Psoas muscle (tissue), 8 donors: Measurements from ENCODE around the gene SSH3. TPM values are rescaled to one million over a fixed set of nuclear protein-coding genes. Genes with fewer than 3 reads are reported as not detected.

Source experiments
- ATAC-seq, 4 donors: fragments of 200-7000 bp; cut with Tn5 transposase; one replicate each; pipeline ENCODE4 v1.9.1; 2020; ENCODE audit warnings: moderate library complexity in 3 of 4, mild to moderate bottlenecking in 2 of 4
- DNase-seq, 2 donors: peaks; one replicate each; pipeline ENCODE4 v3.0.0-alpha.2; 2020
- H3K27ac ChIP-seq: fragments of 200-600 bp; one replicate; pipeline ENCODE4 v1.8.0; 2022
- H3K27me3 ChIP-seq, 3 donors: fragments of 200-600 bp in 1 of 3; one replicate each; pipeline versions ENCODE4 v1.6.1 to v1.8.0; 2013 to 2022; ENCODE audit warnings: low read length in 2 of 3, mild to moderate bottlenecking in 2 of 3, moderate library complexity in 1 of 3; ENCODE audit not compliant: insufficient read depth in 3 of 3
- H3K36me3 ChIP-seq, 2 donors: fragments of 200-600 bp in 1 of 2; one replicate each; pipeline versions ENCODE4 v1.6.1 to v1.8.0; 2013 to 2022; ENCODE audit warnings: low read depth in 1 of 2, mild to moderate bottlenecking in 1 of 2, moderate library complexity in 1 of 2; ENCODE audit not compliant: insufficient read depth in 1 of 2
- H3K4me1 ChIP-seq: fragments of 200-600 bp; one replicate; pipeline ENCODE4 v1.8.0; 2022
- H3K4me3 ChIP-seq: fragments of 200-600 bp; one replicate; pipeline ENCODE4 v1.8.0; 2022; ENCODE audit warnings: mild to moderate bottlenecking
- H3K9me3 ChIP-seq: fragments of 200-600 bp; one replicate; pipeline ENCODE4 v1.8.0; 2022
- CTCF ChIP-seq: fragments of 200-600 bp; IDR thresholded peaks from one replicate; pipeline ENCODE4 v1.8.0; 2022; ENCODE audit warnings: antibody characterized with exemption
- WGBS, 3 donors: extraction: QIAGEN DNeasy Blood & Tissue Kit; methylation state at CpG; one replicate each; pipeline versions ENCODE4 v1.1.6 to v1.1.7; 2013; 5-methylcytosine and 5-hydroxymethylcytosine counted together
- intact Hi-C, 2 donors: fragments of 100-400 bp; cut with DNase I; formaldehyde crosslinking; loops; one replicate each; pipeline versions ENCODE4 v1.11.0 to v1.14.2; 2022
- polyA plus RNA-seq, 3 donors: library from polyadenylated mRNA; stranded (reverse); fragments of 200-250 nt; gene quantifications; one replicate each; pipeline ENCODE4 v1.2.3, GENCODE V29; 2013
- total RNA-seq, 4 donors: library from RNA; stranded (reverse); fragmentation: NEBNext Ultra II Directional in 2 of 4; extraction: Animal tissue kit (Norgen Biotek cat#: 25700) in 2 of 4; gene quantifications; one replicate each; pipeline versions ENCODE4 v1.2.1 to v1.2.4, GENCODE V29; 2021 to 2023
- donor health status: healthy with polysubstance abuse.
- donor health status: DM: no; HTN: no; CAD: no; lungs with moderate emphysema.
- donor health status: Bipolar disorder and iron deficiency.
- donor health status: healthy.
- donor health status: DM: yes; HTN: yes; CAD: no.
- donor health status: DM: no; HTN: no; CAD: no.
- donor health status: DM: no; HTN: no; CAD: no.
- donor health status: DM: yes; HTN: yes; CAD: no.

SSH3 gene
- total and polyA plus RNA-seq, 7 donors, result 3.0 to 10.1 (median 5.0) TPM

- H3K4me1 ChIP-seq, result peaks cover 50% of the 10 kb centered on the region
- 80 to 83% (median 81%) methylated on average over 4 of the region's 4 CpGs for WGBS, 3 donors
- no peaks in the 10 kb centered on the region for H3K27me3 ChIP-seq
- ATAC-seq, result no peak
- DNase-seq, result no peak
- H3K4me3 ChIP-seq, result no peak overlapping the region
- intact Hi-C loops, result loop anchor here (2.0 kb wide), 2 partner anchors 27 to 151 kb away; no protein-coding TSS in a partner anchor
- no peak for TF ChIP-seq CTCF
- H3K36me3 ChIP-seq, result no peaks in the 10 kb centered on the region
- no peaks in the 10 kb centered on the region for H3K9me3 ChIP-seq
- H3K27ac ChIP-seq, result peak overlapping the region; percentile 99
These were observed 52.6 kb downstream of the SSH3 start for GRCh38 chr11:67355794-67356386.

GRCh38 chr11:67356387-67356863 is 53.1 kb downstream of the SSH3 start:
- H3K4me3 ChIP-seq, result no peak overlapping the region
- no peak for TF ChIP-seq CTCF
- H3K27me3 ChIP-seq, result no peaks in the 10 kb centered on the region
- intact Hi-C loops, result loop anchor here (2.0 kb wide), 2 partner anchors 26 to 150 kb away; no protein-coding TSS in a partner anchor
- peaks cover 46% of the 10 kb centered on the region for H3K4me1 ChIP-seq
- no peaks in the 10 kb centered on the region for H3K9me3 ChIP-seq
- no peaks in the 10 kb centered on the region for H3K36me3 ChIP-seq
- 56 to 62% (median 58%) methylated on average over 4 of the region's 4 CpGs for WGBS, 3 donors
- H3K27ac ChIP-seq, result peak overlapping the region; percentile 99
- DNase-seq (peak in 1 of 2 donors; percentile 52), ATAC-seq (no peak)

GRCh38 chr11:67356864-67357561 is 53.7 kb downstream of the SSH3 start:
- 23 to 29% (median 24%) methylated on average over 3 of the region's 3 CpGs for WGBS, 3 donors
- peak overlapping the region; percentile 99 for H3K27ac ChIP-seq
- peak; percentile 20 to 37 (median 30) for ATAC-seq
- H3K4me1 ChIP-seq, result peaks cover 40% of the 10 kb centered on the region
- H3K27me3 ChIP-seq, result no peaks in the 10 kb centered on the region
- no peaks in the 10 kb centered on the region for H3K9me3 ChIP-seq
- no peak overlapping the region for H3K4me3 ChIP-seq
- DNase-seq, result peak in 1 of 2 donors; percentile 79
- TF ChIP-seq CTCF, result peak; percentile 89
- intact Hi-C loops, result loop anchor here (1.0 to 2.0 kb wide), 3 partner anchors 25 to 150 kb away; no protein-coding TSS in a partner anchor
- no peaks in the 10 kb centered on the region for H3K36me3 ChIP-seq

GRCh38 chr11:67357831-67358670 is 54.7 kb downstream of the SSH3 start:
- H3K27me3 ChIP-seq, result no peaks in the 10 kb centered on the region
- H3K4me3 ChIP-seq, result no peak overlapping the region
- 78 to 82% (median 80%) methylated on average over 12 of the region's 12 CpGs for WGBS, 3 donors
- ATAC-seq (no peak), DNase-seq (no peak)
- H3K27ac ChIP-seq, result no peak overlapping the region
- peaks cover 36% of the 10 kb centered on the region for H3K4me1 ChIP-seq
- intact Hi-C loops, result loop anchor here (1.0 to 2.0 kb wide), 3 partner anchors 24 to 149 kb away; no protein-coding TSS in a partner anchor
- H3K36me3 ChIP-seq, result no peaks in the 10 kb centered on the region
- no peak for TF ChIP-seq CTCF
- no peaks in the 10 kb centered on the region for H3K9me3 ChIP-seq

Other genes starting within 250 kb of the SSH3 start
- 10 to 100 TPM in 3 of 4 donors, 1 to 10 TPM in 1; 9.7 to 41.7 (median 27.5) TPM for gene RHOD, start 246.7 kb upstream of the SSH3 start, total RNA-seq
- gene RHOD, start 246.7 kb upstream of the SSH3 start, polyA plus RNA-seq, result 10 to 100 TPM; 14.2 to 56.5 (median 20.9) TPM
- gene KDM2A, start 184.3 kb upstream of the SSH3 start, total RNA-seq, result 10 to 100 TPM; 51.1 to 61.4 (median 54.5) TPM
- gene KDM2A, start 184.3 kb upstream of the SSH3 start, polyA plus RNA-seq, result 10 to 100 TPM; 26.6 to 67.9 (median 28.0) TPM
- 10 to 100 TPM; 41.7 to 46.8 (median 46.1) TPM for gene GRK2, start 37.1 kb upstream of the SSH3 start, total RNA-seq
- 10 to 100 TPM; 37.3 to 56.8 (median 46.2) TPM for gene GRK2, start 37.1 kb upstream of the SSH3 start, polyA plus RNA-seq
- gene ANKRD13D, start 14.2 kb upstream of the SSH3 start, total RNA-seq, result 1 to 10 TPM; 4.1 to 8.6 (median 7.8) TPM
- gene ANKRD13D, start 14.2 kb upstream of the SSH3 start, polyA plus RNA-seq, result 1 to 10 TPM; 4.6 to 7.0 (median 5.9) TPM
- gene POLD4, start 50.0 kb downstream of the SSH3 start, total RNA-seq, result 10 to 100 TPM; 31.8 to 89.8 (median 56.1) TPM
- gene POLD4, start 50.0 kb downstream of the SSH3 start, polyA plus RNA-seq, result 10 to 100 TPM; 72.6 to 74.9 (median 73.3) TPM
- gene CLCF1, start 70.1 kb downstream of the SSH3 start, total RNA-seq, result 1 to 10 TPM in 1 of 4 donors, under 1 TPM in 3; 0.44 to 1.5 (median 0.82) TPM
- gene CLCF1, start 70.1 kb downstream of the SSH3 start, polyA plus RNA-seq, result 1 to 10 TPM in 1 of 3 donors, under 1 TPM in 2; 0.47 to 6.5 (median 0.62) TPM
- gene RAD9A, start 88.5 kb downstream of the SSH3 start, total RNA-seq, result 1 to 10 TPM; 1.8 to 6.7 (median 5.8) TPM
- gene RAD9A, start 88.5 kb downstream of the SSH3 start, polyA plus RNA-seq, result 10 to 100 TPM in 2 of 3 donors, 1 to 10 TPM in 1; 7.1 to 12.3 (median 10.1) TPM
- gene PPP1CA, start 98.3 kb downstream of the SSH3 start, total RNA-seq, result 100 to 1,000 TPM in 1 of 4 donors, 10 to 100 TPM in 3; 72.6 to 113 (median 86.6) TPM
- 100 to 1,000 TPM; 108 to 191 (median 147) TPM for gene PPP1CA, start 98.3 kb downstream of the SSH3 start, polyA plus RNA-seq
- 1 to 10 TPM in 3 of 4 donors, under 1 TPM in 1; 0.65 to 1.6 (median 1.2) TPM for gene TBC1D10C, start 100.6 kb downstream of the SSH3 start, total RNA-seq
- gene TBC1D10C, start 100.6 kb downstream of the SSH3 start, polyA plus RNA-seq, result under 1 TPM; 0.25 to 0.52 (median 0.34) TPM
- 10 to 100 TPM in 2 of 4 donors, 1 to 10 TPM in 2; 7.0 to 27.5 (median 10.0) TPM for gene CARNS1, start 112.1 kb downstream of the SSH3 start, total RNA-seq
- 1 to 10 TPM; 2.1 to 5.9 (median 4.2) TPM for gene CARNS1, start 112.1 kb downstream of the SSH3 start, polyA plus RNA-seq
- 10 to 100 TPM; 23.1 to 34.3 (median 26.8) TPM for gene RPS6KB2, start 125.0 kb downstream of the SSH3 start, total RNA-seq
- 10 to 100 TPM; 25.6 to 64.6 (median 33.1) TPM for gene RPS6KB2, start 125.0 kb downstream of the SSH3 start, polyA plus RNA-seq
- gene PTPRCAP, start 134.2 kb downstream of the SSH3 start, total RNA-seq, result 1 to 10 TPM in 3 of 4 donors, under 1 TPM in 1; 0.89 to 1.4 (median 1.0) TPM
- gene PTPRCAP, start 134.2 kb downstream of the SSH3 start, polyA plus RNA-seq, result 1 to 10 TPM in 1 of 3 donors, under 1 TPM in 2; 0.25 to 1.3 (median 0.65) TPM
- 10 to 100 TPM in 3 of 4 donors, 1 to 10 TPM in 1; 8.7 to 13.1 (median 11.5) TPM for gene CORO1B, start 139.9 kb downstream of the SSH3 start, total RNA-seq
- 10 to 100 TPM; 10.6 to 18.1 (median 16.7) TPM for gene CORO1B, start 139.9 kb downstream of the SSH3 start, polyA plus RNA-seq
- under 1 TPM in 1 of 4 donors, not detected in 3; 0.19 TPM for gene GPR152, start 149.2 kb downstream of the SSH3 start, total RNA-seq
- not detected for gene GPR152, start 149.2 kb downstream of the SSH3 start, polyA plus RNA-seq
- 1 to 10 TPM in 3 of 4 donors, under 1 TPM in 1; 0.93 to 1.9 (median 1.5) TPM for gene CABP4, start 151.8 kb downstream of the SSH3 start, total RNA-seq
- under 1 TPM; 0.35 to 0.89 (median 0.61) TPM for gene CABP4, start 151.8 kb downstream of the SSH3 start, polyA plus RNA-seq
- gene TMEM134, start 165.7 kb downstream of the SSH3 start, total RNA-seq, result 10 to 100 TPM; 57.1 to 83.2 (median 66.2) TPM
- gene TMEM134, start 165.7 kb downstream of the SSH3 start, polyA plus RNA-seq, result 100 to 1,000 TPM in 1 of 3 donors, 10 to 100 TPM in 2; 81.7 to 121 (median 87.8) TPM
- gene AIP, start 179.5 kb downstream of the SSH3 start, total RNA-seq, result 10 to 100 TPM; 25.3 to 42.7 (median 29.9) TPM
- gene AIP, start 179.5 kb downstream of the SSH3 start, polyA plus RNA-seq, result 10 to 100 TPM; 57.4 to 71.5 (median 57.7) TPM
- gene PITPNM1, start 201.8 kb downstream of the SSH3 start, total RNA-seq, result 10 to 100 TPM in 2 of 4 donors, 1 to 10 TPM in 2; 6.7 to 16.1 (median 9.6) TPM
- gene PITPNM1, start 201.8 kb downstream of the SSH3 start, polyA plus RNA-seq, result 10 to 100 TPM in 1 of 3 donors, 1 to 10 TPM in 2; 2.3 to 11.3 (median 5.1) TPM
- 10 to 100 TPM; 16.3 to 18.5 (median 18.1) TPM for gene CDK2AP2, start 204.6 kb downstream of the SSH3 start, total RNA-seq
- 10 to 100 TPM; 31.9 to 72.3 (median 48.0) TPM for gene CDK2AP2, start 204.6 kb downstream of the SSH3 start, polyA plus RNA-seq
- gene CABP2, start 219.9 kb downstream of the SSH3 start, total RNA-seq, result not detected
- gene CABP2, start 219.9 kb downstream of the SSH3 start, polyA plus RNA-seq, result not detected